DMS114 treated with DMSO at 0.1 percent for 48 hours (cell line): ENCODE measurements around the gene KIF21B.

ENCODE experiments used
- DNase-seq: peaks from one replicate; lab custom pipeline; 2025; ENCODE audit not compliant: unreplicated experiment; lab: John Stamatoyannopoulos, UW

KIF21B gene

DNA sequence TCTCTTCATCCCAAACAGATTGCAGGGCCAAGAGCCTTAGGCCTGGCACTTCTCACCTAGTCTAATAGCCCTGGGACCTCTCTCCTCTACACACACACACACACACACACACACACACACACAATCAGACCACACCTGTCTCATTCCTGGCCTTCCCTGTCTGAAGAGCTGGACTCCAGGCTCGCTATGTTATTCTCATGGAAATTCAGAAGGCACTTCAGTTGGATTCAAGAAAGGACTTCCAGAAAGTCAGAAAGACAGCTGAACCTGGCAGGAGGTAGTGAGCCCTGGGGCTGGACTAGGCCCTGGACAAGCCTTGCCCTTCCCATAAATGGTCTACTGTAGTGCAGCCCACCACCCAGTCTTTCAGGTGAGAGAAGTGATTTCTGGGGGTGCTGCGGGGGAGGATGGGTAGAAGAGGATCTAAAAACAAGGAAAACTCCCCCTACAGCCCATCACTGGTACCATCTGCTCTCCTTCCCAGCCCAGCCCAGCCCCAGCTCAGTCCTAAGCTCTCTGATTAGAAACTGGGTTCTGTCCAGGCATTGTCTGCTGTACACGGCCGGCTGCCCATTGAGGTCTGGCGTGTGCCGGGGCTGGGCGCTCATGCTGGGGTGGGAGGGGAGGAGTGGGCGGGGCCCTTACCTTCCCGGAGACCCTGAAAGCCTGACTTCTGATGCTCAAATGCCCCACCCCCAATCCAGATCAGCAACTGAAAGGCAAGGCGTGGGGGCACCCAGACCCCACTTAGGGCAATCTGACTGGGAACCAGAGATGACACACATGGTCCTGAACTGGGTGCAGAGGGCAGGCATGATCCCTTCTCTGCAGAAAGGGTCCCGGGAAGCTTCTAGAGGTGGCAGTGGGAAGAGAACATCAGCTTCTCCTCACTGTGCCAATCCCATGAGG lies 2.5 kb downstream of the KIF21B start:
- DNase-seq: peak; percentile 7

DNA sequence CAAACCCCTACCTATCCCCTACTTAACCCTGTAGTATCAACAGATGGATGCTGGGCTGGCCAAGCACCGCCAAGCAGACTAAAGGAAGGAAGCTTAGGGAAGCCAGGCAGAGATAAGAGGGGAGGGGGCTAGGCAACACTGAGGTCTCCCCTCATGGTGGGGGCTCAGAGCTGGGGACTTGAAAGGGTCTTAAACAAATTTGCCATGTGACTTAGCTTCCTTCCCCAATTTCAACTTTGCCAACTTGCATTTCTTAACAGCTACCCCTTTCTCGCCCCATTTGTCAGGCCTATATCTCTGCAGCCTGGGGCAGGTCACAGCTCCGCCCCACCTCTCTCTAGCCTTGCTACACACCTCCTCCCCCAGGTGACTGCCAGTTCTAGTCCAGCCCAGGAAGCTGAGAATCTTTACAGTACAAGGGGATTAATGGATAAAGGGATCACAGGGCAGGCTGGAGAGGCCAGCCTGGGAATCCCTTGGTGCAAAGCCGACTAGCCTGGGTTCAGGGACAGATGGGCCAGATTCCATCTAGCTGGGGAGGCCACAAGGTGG lies 3.4 kb downstream of the KIF21B start:
- DNase-seq: no peak

DNA sequence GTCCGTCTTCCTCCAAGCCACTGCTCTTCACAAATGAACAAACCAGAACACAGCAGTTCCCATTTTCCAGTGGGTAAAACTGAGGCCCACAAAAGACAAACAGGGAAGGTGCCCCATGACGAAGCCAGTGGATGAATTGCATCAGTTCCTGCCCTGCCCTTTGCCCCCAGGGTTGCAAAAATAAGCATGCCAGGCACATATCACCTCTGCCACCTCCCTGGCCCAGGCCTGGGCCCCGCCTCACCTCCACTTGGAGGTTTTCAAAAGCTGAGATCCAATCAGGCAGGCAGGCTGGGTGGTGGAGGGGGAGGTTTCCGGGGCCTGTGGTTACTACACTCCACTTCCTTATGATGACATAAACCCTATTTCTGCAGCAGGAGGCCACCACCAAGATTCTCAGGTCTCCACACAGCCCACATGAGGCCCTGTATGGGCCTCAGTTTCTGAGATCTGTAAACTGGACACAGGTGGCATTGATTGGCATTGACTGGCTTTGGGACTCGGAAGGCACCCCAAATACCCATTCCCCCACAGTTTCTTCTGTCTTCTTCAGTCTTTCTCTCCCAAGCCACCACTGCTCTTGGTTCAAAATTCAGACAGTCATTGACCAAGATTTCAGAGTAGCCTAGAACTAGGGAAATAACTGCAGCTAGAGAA lies 4.1 kb downstream of the KIF21B start:
- no peak for DNase-seq

DNA sequence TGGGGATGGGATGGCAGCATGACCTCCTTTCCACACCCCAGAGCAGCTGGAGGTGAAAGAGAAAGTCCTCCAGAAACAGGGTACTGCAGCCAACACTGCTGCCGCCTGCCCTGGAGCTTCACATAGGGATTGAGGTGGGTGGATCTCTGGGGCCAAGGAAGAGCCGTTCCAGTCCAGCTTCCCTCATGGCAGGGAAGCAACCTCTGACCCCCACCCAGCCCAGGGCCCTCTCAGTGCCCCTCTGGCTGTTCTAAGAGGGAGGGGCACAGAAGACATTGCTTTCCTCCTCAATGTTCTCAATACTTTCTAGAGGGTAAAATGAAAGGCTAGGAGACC lies 5.7 kb downstream of the KIF21B start:
- no peak for DNase-seq

DNA sequence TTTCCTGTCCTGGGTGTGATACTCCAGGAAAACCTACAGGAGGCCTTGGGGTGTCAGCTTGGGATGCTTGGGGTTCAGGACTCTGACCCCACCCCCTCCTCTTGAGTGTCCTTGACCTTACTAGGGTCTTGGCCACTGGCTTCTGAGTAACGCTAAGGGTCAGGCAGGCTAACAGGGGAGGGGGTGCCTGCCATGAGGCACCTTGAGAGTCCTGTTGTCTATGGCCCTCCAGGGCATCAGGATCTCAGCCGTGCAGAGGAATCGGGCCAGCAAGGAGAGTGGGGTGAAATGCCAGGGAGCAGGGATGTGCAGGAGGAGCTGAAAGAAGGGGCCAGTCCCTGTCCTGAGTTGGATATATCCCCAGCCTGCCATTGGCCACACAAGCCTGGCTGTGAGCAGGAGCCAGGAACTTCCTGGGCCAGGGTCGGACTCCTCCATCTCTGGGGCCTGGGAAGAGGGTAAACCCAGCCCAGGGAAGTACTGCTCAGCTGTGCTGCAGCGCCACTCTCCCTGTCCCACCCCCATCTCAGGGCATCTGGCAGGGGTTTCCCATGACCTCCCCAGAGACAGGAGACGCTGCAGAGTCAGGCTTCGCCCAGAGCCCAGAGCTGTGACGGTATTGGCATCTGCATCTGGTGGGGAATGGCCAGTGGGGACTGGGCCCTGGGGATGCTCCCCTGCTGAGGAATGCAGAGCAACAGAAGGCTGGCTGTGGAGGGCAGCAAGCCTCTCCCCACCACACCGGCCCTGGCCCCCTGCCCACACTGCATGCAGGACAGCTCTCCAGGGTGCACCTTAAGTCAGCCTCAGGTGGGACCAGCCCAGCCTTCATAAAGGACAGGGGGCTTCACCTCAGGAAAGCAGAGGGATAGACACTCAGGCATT lies 6.3 kb downstream of the KIF21B start:
- no peak for DNase-seq

DNA sequence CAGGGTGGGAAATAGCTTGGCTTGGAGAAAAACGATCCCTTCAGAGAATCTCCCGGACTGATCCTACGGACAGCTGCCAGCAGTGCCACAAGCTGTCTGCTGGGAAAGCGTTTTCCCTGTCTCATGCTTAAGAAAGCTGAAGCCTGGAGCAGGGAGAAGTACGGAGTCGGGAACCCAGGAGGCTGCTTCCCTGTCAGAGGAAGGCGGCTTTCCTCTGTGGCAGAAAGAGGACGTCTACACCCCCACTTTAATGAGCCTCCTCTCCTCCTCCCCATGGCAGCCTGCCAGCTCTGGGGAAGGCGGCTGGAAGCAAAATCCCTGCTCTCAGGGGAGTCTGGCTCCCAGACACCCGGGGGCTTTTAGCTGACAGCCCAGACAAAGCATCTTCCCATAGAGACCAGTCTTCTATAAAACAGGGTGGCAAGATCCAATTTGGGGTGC lies 7.3 kb downstream of the KIF21B start:
- no peak for DNase-seq

DNA sequence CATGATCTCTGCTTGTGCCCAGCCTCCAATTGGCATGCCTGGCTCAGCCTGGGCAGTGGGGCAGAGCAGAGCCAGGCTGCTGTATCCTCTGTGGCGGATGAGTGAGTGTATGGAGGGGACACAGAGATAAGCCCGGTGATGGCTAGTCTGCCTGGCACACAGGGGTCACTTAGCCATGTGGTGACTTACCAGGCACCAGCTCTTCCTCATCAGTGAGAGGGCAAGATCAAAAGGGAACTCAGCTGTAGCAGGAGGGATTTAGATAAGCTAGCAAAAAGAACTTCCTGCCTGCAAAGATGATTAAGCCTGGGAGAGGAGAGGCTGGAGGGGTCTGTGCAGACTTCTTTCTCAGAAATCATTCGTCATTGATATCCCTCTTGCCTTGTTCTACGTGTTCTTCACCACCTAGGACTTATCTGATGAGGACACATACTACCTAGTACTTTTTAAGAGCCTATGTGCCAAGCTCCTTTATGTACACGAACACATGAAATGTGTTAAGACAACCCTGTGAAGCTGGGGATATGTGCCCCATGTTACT lies 7.9 kb downstream of the KIF21B start:
- DNase-seq: no peak

DNA sequence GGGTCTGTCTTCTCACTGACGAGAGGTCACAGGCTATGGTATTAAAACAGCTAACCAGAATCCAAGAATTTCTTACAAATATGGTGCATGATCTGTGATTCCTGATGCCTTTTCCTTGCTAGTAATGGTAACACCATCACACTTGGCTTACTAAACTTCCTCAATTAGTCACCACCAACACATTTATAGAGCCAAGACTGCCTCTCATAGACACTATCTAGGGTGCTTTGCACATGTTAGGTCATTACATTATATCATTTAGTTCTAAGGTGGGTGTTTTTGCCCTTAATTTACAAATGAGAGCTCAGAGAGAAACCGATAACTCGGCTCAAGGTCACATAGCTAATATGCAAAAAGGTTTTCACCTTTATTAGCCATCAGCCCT lies 8.7 kb downstream of the KIF21B start:
- no peak for DNase-seq

DNA sequence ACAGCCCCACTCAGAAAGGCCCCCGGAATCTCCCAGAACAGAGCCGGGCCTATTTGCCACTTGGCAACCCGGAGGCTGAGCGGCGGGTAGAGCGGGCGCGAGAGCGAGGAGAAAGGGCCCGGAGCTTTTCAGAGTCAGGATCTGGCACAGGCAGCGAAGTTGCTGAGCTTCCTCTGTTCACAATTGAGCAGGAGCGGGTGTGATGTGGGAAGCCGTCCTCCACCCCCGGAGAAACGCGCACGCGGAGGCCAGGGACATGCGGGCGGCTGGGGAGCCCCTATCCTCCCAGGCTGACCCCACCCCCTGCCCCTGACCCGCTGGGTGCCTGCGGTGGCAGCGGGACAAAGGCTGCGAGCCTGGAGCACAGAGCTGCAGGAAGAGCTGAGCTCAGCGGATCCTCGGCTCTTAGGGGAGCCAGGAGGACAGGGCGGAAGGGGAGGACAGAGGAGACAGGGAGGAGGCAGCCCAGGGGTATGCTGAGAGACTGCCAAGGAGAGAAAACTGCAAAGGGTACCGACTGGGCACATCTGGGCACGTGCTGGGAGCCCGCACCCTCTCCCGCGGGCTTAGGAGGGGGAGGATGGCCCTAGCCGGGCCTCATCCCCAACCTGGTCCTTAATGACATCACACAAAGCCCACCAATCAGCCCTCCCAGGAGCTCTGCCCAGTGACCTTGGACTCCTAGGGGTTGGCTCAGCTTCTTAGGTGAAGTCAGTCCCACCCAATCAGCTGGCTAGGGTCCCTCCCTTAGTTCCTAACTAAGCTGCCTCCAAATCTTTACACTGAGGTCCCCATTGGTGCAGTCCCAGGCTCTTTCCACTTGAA lies 9.3 kb downstream of the KIF21B start:
- DNase-seq: no peak

DNA sequence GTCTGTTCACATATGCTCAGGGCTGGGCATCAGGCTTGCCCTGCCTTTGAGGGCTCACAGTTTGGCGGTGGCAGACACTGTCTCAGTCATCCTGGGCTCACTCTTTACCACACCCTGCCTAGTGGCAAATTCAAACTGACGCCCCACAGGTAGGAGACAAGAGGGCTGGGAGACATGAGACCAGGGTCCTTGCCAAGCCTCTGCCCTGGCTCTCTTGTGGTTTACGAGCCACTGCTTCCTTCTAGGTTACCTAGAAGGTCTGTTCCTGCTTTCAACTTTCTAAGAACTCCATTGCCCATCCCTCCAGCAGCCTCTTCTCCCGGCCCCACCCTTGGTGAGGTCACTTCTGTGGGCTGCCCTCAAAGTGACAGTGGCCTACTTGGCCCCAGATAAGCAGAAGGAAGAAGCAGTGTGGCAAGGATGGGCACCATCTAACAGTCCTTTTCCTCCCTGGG lies 10.5 kb downstream of the KIF21B start:
- no peak for DNase-seq

DNA sequence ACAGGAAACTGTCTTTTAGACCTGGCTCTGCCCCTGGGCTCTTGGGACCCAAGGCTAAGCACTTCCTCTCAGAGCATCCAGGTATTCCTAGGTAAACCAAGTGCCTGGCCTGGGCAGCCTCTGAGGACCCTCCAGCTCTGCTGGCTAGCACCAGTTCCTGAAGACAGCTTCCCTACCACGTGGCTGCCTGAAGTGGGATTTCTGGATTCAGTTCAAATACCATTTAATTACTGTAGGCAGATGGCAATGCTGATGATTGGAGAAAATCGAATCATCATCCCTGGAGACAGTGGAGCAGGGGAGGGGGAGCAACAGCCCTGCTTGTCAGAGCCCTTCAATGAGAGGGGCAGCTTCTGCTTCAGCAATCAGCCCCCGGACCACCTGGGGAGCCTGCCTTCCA lies 11.9 kb downstream of the KIF21B start:
- no peak for DNase-seq

DNA sequence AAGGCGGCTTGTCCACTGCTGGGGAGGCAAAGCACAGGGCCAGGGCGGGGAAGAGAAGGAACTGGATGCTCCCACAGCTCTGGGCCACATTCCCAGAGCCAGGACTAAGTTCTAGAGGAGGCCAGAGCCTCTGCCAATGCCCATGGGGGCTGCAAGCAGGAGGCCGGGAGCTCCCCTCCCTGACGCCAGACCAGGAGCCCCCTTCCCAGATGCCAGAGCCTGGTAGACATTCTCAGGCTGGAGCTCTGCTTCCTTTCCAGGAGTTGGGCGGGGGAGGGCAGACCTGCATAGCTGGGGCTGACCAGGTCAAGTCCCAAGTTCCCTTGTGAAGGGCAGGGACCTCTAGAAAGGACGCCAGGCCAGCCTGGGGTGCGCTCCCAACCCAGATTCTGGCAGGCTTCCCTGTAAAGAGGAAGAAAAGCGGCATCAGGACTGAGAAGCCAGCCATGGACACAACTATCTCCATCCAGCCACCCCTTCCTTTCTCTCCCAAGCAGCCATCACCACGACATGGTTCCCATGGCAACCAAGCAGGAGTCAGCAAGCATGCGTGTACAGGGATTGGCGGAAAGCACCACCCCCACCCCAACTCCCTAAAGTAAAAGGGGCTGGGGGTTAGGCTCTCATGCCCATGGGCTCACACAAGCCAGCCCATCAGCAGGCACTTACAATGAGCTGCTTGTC lies 13.4 kb downstream of the KIF21B start:
- no peak for DNase-seq

DNA sequence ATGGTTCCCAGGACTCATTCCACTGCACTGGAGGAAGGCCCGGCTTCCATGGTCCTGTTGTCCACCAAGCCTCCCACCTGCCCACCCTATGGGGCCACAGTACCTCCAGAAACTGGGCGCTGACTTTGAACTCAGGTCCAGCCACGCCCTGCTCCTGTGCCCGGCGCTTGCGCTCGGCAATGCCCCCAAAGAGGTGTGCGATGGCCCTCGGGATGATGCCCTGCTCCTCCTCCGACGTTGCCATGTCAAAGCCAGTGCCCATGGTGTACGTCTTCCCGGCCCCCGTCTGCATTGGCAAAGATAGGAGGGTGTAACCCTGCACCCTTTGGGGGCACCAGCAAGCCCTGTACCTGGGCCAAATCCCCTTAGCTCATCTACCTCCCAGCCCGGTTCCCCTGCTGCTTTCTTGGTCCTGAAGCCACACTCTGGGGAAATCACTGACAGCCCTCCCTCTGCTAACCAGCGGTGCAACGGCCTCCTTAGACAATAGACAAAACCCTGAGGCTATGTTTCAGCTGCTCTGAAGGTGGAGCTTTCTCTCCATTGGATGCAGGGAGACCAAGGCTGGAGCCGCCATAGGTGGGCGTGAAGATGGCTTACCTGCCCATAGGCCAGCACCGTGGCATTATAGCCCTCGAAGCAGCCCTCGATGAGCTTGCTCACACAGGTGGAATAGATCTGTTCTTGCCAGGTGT lies 14.7 kb downstream of the KIF21B start:
- no peak for DNase-seq

DNA sequence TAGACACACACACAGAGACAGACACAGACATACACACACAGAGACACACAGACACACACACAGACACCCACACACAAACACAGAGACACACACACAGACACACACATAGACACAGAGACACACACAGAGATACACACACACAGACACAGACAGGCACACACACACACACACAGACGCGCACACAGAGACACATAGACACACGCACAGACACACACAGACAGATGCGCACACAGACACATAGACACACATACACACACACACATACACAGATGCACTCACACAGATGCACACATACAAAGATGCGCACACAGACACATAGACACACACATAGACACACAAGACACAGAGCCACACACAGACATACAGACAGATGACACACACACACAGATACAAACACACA lies 16.0 kb downstream of the KIF21B start:
- DNase-seq: no peak

DNA sequence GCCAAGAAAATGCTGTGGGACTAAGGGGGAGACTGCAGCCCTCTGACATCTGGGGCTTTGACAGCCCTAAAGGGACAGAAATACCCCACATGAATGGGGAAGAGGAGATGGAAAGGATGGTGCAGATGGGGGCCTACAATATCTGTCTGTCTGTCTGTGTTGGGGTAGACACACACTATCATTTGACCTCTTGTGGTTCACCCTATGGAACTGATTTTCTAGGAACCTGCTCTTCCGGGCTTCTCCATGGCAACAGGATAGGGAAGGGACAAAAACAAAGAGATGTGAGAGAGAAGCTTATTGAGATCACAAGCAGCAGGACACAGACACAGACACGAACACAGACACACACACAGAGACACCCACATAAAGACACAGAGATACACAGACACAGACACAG lies 17.1 kb downstream of the KIF21B start:
- DNase-seq: no peak

DNA sequence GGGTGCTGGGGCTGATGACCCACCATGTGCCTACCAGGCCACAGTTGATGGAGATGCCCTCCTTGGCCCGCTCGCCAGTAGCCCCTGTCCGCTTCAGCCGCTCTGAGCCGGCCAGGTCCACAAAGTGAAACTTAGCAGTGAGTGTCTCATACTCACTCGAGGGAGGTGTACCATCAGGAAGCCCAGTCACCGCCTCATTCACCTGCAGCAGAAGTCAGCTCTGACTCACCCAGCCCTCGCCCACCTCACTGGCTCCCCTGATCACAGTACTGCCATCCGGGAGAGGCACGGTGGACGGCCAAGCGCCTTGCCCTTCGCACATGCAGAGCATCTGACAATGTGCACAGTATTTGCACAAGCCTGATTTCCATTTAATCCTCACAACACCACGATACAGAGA lies 18.8 kb downstream of the KIF21B start:
- no peak for DNase-seq

DNA sequence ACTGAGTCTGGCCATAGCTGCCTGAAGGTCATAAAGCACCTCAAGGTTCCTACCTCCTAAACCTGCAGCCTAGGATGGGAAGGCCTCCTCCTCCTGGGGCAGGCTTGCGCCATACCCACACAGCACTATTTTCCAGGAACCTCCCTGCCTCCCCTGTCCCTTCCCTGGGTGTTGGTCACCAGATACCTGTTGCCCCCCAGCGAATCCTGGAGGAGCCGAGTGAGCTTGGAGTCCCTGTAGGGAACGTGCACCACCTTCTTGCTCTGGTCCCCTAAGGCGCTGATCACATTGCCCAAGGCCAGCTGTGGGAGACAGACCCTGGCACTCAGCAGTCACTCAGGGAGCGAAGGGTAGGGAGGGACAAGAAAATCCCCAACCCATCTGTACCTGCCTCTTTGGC lies 19.4 kb downstream of the KIF21B start:
- no peak for DNase-seq

DNA sequence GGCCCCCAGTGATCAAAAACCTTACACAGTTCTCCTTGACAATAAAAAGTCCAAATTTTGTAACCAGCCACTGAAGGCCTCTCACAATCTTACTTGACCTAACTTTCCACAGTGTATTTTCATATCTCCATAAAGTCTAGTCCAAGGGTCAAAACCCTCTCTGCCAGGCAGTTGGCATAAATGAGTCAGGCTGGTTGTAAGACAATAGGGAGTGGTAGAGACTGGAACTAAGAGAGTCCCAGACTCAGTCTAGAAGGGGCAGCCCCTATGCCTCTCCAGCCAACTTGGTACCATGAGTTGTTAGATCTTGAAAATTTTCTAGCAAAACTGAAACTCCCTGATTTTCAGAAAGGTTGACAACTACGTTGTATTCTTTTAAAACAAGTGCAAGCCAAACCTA lies 21.0 kb downstream of the KIF21B start:
- no peak for DNase-seq

DNA sequence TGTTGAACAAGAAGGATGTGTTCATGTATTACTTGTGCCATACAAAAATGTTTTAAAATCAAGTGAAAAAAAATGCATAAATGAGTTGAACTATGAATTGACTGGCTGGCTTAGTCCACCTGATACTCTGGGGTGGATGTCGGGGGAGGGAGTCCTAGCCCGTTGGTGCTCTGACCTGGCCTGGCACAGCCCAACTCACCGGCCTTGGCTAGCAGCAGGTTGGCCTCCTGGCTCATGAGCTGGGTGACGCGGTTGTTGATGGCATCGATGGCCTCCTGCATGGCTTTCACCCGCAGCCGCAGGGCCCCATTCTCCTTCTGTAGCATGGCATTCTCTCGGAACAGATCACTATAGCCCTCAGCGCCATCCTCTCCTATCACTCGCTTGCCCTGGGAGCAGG lies 21.6 kb downstream of the KIF21B start:
- DNase-seq: no peak
